B cell (primary cell): ENCODE data around the gene ATN1. TPM values are rescaled to one million over a fixed set of nuclear protein-coding genes. Genes with fewer than 3 reads are reported as not detected.
A peak's percentile ranks its signal among the peaks of the same experiment; 100 is the strongest.

Source experiments
- ATAC-seq: fragments of 200-7000 bp; cut with Tn5 transposase; one replicate; pipeline ENCODE4 v1.10.0; 2021; ENCODE audit warnings: low read depth, mild to moderate bottlenecking, moderate number of reproducible peaks, moderate library complexity
- CTCF ChIA-PET: fragments of 350-600 bp; sonication (Branson Sonifier 250); formaldehyde crosslinking; loops from one replicate; lab custom pipeline; 2021; ENCODE audit warnings: antibody characterized with exemption, inconsistent platforms; lab: Charles Lee
- POLR2A ChIA-PET: fragments of 350-600 bp; sonication (Branson Sonifier 250); formaldehyde crosslinking; loops from one replicate; lab custom pipeline; 2021; ENCODE audit warnings: antibody characterized with exemption; lab: Charles Lee
- DNase-seq: peaks from one replicate; pipeline ENCODE4 v3.0.0; 2013
- H2AFZ ChIP-seq: 2 replicates; pipeline ENCODE4 v1.6.1; 2012; ENCODE audit warnings: mild to moderate bottlenecking, low read depth, low read length; ENCODE audit not compliant: insufficient read depth, poor library complexity, severe bottlenecking
- H3K27ac ChIP-seq, 2 donors: 1 replicate in 1 of 2; 2 replicates in 1 of 2; pipeline ENCODE4 v1.5.1; 2012 to 2013; ENCODE audit warnings: low read length in 2 of 2, mild to moderate bottlenecking in 2 of 2, moderate library complexity in 1 of 2
- H3K27me3 ChIP-seq, 4 experiments: fragments of 200-600 bp in 1 of 4; sonication (generic) in 1 of 4; replicated peaks in 1 of 4; 1 replicate in 2 of 4; 2 replicates in 2 of 4; pipeline versions ENCODE4 v1.6.1 to v1.7.0; 2013 to 2016; ENCODE audit warnings: low read length in 3 of 4, mild to moderate bottlenecking in 2 of 4, mixed read lengths in 1 of 4, moderate library complexity in 1 of 4; ENCODE audit not compliant: insufficient read depth in 4 of 4, control insufficient read depth in 3 of 4; ENCODE audit errors: control extremely low read depth in 1 of 4
- H3K36me3 ChIP-seq, 2 experiments: replicated peaks in 1 of 2; 1 replicate in 1 of 2; 2 replicates in 1 of 2; pipeline versions ENCODE4 v1.6.1 to v1.7.1; 2013; ENCODE audit warnings: low read length in 1 of 2; ENCODE audit not compliant: insufficient read depth in 2 of 2, control insufficient read depth in 1 of 2; ENCODE audit errors: control extremely low read depth in 1 of 2, extremely low read depth in 1 of 2
- H3K4me1 ChIP-seq, 2 donors: fragments of 200-600 bp in 1 of 2; sonication (generic) in 1 of 2; 1 replicate in 1 of 2; 2 replicates in 1 of 2; pipeline versions ENCODE4 v1.5.1 to v1.6.1; 2013 to 2017; ENCODE audit warnings: low read length in 2 of 2; ENCODE audit not compliant: control insufficient read depth in 2 of 2, insufficient read depth in 2 of 2
- H3K4me2 ChIP-seq: replicated peaks from 2 replicates; pipeline ENCODE3; 2012; ENCODE audit warnings: mild to moderate bottlenecking, low read depth, low read length; ENCODE audit not compliant: poor library complexity, severe bottlenecking
- H3K4me3 ChIP-seq, 5 experiments: fragments of 200-600 bp in 1 of 5; sonication (generic) in 1 of 5; 1 replicate in 3 of 5; 2 replicates in 2 of 5; pipeline versions ENCODE4 v1.5.1 to v1.7.0; 2011 to 2016; ENCODE audit warnings: low read length in 4 of 5, mild to moderate bottlenecking in 4 of 5, low read depth in 2 of 5, control low read depth in 1 of 5, moderate library complexity in 1 of 5; ENCODE audit not compliant: insufficient read depth in 1 of 5; ENCODE audit errors: control extremely low read depth in 1 of 5, extremely low read depth in 1 of 5
- H3K79me2 ChIP-seq: fragments of 200-600 bp; sonication (generic); one replicate; pipeline ENCODE4 v1.6.0; 2016; ENCODE audit warnings: low read length; ENCODE audit not compliant: control insufficient read depth, insufficient read depth
- H3K9ac ChIP-seq: fragments of 200-600 bp; sonication (generic); 2 replicates; pipeline ENCODE4 v1.6.1; 2017; ENCODE audit warnings: mild to moderate bottlenecking, low read length, moderate library complexity
- H3K9me3 ChIP-seq, 3 donors: one replicate each; pipeline versions ENCODE4 v1.6.1 to v1.7.1; 2013; ENCODE audit warnings: low read length in 2 of 3; ENCODE audit not compliant: control insufficient read depth in 2 of 3, insufficient read depth in 1 of 3; ENCODE audit errors: control extremely low read depth in 1 of 3
- H4K20me1 ChIP-seq: 2 replicates; pipeline ENCODE4 v1.6.0; 2012; ENCODE audit warnings: mild to moderate bottlenecking, low read length; ENCODE audit not compliant: insufficient read depth, control insufficient read depth, poor library complexity, severe bottlenecking
- H3K27ac Mint-ChIP-seq: one replicate; pipeline ENCODE4 v1.8.0; 2021; ENCODE audit warnings: mixed read lengths
- H3K27me3 Mint-ChIP-seq: one replicate; pipeline ENCODE4 v1.8.0; 2021; ENCODE audit warnings: mixed read lengths
- H3K4me1 Mint-ChIP-seq: one replicate; pipeline ENCODE4 v1.8.0; 2021; ENCODE audit warnings: mixed read lengths
- H3K4me3 Mint-ChIP-seq: one replicate; pipeline ENCODE4 v1.8.0; 2021; ENCODE audit warnings: mixed read lengths
- H3K9me3 Mint-ChIP-seq: one replicate; pipeline ENCODE4 v1.8.0; 2022; ENCODE audit warnings: mixed read lengths; ENCODE audit not compliant: insufficient read depth
- CTCF ChIP-seq: fragments of 200-600 bp; IDR thresholded peaks from one replicate; pipeline ENCODE4 v1.8.0; 2022; ENCODE audit warnings: antibody characterized with exemption, mild to moderate bottlenecking
- EZH2 ChIP-seq: IDR thresholded peaks from 2 replicates; pipeline ENCODE4 v1.6.1; 2012; ENCODE audit warnings: borderline replicate concordance, low read depth, mild to moderate bottlenecking, moderate library complexity, low read length; ENCODE audit not compliant: insufficient read depth, poor library complexity, severe bottlenecking
- WGBS: methylation state at CpG from one replicate; pipeline ENCODE4 v1.1.5; 2013; ENCODE audit warnings: missing lambda C conversion rate; ENCODE audit not compliant: insufficient coverage; 5-methylcytosine and 5-hydroxymethylcytosine counted together
- intact Hi-C: fragments of 100-400 bp; cut with micrococcal nuclease; formaldehyde crosslinking; loops from one replicate; pipeline ENCODE4 v1.10.0; 2022
- polyA plus RNA-seq: library from polyadenylated mRNA; depleted of rRNA; stranded (reverse); fragments of >200 nt; gene quantifications from 2 replicates; pipeline ENCODE4 v1.2.3, GENCODE V29; 2012
- total RNA-seq, 2 donors: library from RNA; stranded (reverse); fragments of 120-200 nt in 1 of 2; gene quantifications; 1 replicate in 1 of 2; 2 replicates in 1 of 2; pipeline versions ENCODE4 v1.2.3 to v1.2.4, GENCODE V29; 2013 to 2022

Gene ATN1
- total and polyA plus RNA-seq, 2 donors (not counting 1 experiment from before 2014, with no cell fraction given): 21.0 to 50.8 TPM

GRCh38 chr12:6959058-6959804, 31.5 kb downstream of the ATN1 start:
- Mint-ChIP-seq H3K9me3 (no peaks in the 10 kb centered on the region), H3K27me3 (no peaks in the 10 kb centered on the region), H3K27ac (peak overlapping the region; percentile 98), H3K4me1 (peaks cover 93% of the 10 kb centered on the region), H3K4me3 (peak overlapping the region; percentile 91)
- Histone ChIP-seq H2AFZ (peak overlapping the region; percentile 38), H3K27ac (peak overlapping the region; percentile 95 to 99), H3K4me2 (peak overlapping the region; percentile 92), H3K36me3 (peaks cover 0 to 78% of the 10 kb centered on the region in 2 experiments), H3K9me3 (no peaks in the 10 kb centered on the region), H3K79me2 (peaks cover 62% of the 10 kb centered on the region), H3K27me3 (no peaks in the 10 kb centered on the region), H3K4me1 (peaks cover 95 to 98% of the 10 kb centered on the region in 2 donors), H3K4me3 (peak overlapping the region; percentile 40 to 57 (median 46)), H4K20me1 (peaks cover 32% of the 10 kb centered on the region), H3K9ac (peak overlapping the region; percentile 69)
- ChIA-PET POLR2A (interaction anchor here (0.6 to 18.2 kb wide), 10 partner anchors 10 to 658 kb away, joined by 3 to 662 read pairs (median 4); partner anchors contain the start of genes C12orf57, ENO2, PTPN6 and RNU7-1), CTCF (interaction anchor here (0.6 to 13.5 kb wide), 10 partner anchors 9 to 206 kb away, joined by 3 to 944 read pairs (median 6); partner anchors contain the start of genes C12orf57, MLF2, PTPN6 and RNU7-1)
- ATAC-seq: peak; percentile 60
- peak; percentile 90 for DNase-seq
- TF ChIP-seq CTCF (no peak), EZH2 (no peak)
- 16% methylated on average over 13 of the region's 24 CpGs for WGBS
- intact Hi-C loops: loop anchor here (1.0 kb wide), 1 partner anchor 8 kb away; the partner anchor contains the start of gene PTPN6
